MM.1S (cell line): Measurements from ENCODE around the gene GLT8D1.

ENCODE experiments used
- DNase-seq: peaks from one replicate; pipeline ENCODE4 v3.0.0-alpha.2; 2015
- H2AFZ ChIP-seq: fragments of 300-600 bp; sonication (generic); 2 replicates; pipeline ENCODE4 v1.6.0; 2016; ENCODE audit warnings: antibody characterized with exemption, low read length
- H3F3A ChIP-seq: fragments of 300-600 bp; sonication (generic); 2 replicates; pipeline ENCODE4 v1.6.1; 2016; ENCODE audit warnings: mild to moderate bottlenecking, antibody characterized with exemption, low read length, moderate library complexity, mixed read lengths; ENCODE audit not compliant: insufficient read depth
- H3K27ac ChIP-seq: fragments of 300-600 bp; sonication (generic); 2 replicates; pipeline ENCODE4 v1.5.1; 2016; ENCODE audit warnings: mild to moderate bottlenecking, low read length
- H3K27me3 ChIP-seq: fragments of 300-600 bp; sonication (generic); replicated peaks from 2 replicates; pipeline ENCODE4 v1.6.0; 2016; ENCODE audit warnings: low read length; ENCODE audit not compliant: insufficient read depth
- H3K36me3 ChIP-seq: fragments of 300-600 bp; sonication (generic); replicated peaks from 2 replicates; pipeline ENCODE4 v1.6.1; 2016; ENCODE audit warnings: mild to moderate bottlenecking, low read length, mixed read lengths; ENCODE audit not compliant: insufficient read depth
- H3K4me1 ChIP-seq: fragments of 300-600 bp; sonication (generic); 2 replicates; pipeline ENCODE4 v1.6.1; 2016; ENCODE audit warnings: low read length, mixed read lengths
- H3K4me2 ChIP-seq: fragments of 300-600 bp; sonication (generic); 2 replicates; pipeline ENCODE4 v1.6.0; 2016; ENCODE audit warnings: low read depth, low read length
- H3K4me3 ChIP-seq: fragments of 300-600 bp; sonication (generic); 2 replicates; pipeline ENCODE4 v1.5.1; 2016; ENCODE audit warnings: low read length, mixed read lengths
- H3K79me2 ChIP-seq: fragments of 300-600 bp; sonication (generic); 2 replicates; pipeline ENCODE4 v1.6.1; 2016; ENCODE audit warnings: mixed run types, low read length, mixed read lengths
- H3K9ac ChIP-seq: fragments of 300-600 bp; sonication (generic); 2 replicates; pipeline ENCODE4 v1.6.1; 2016; ENCODE audit warnings: low read length, mixed read lengths
- H3K9me2 ChIP-seq: fragments of 300-600 bp; sonication (generic); replicated peaks from 2 replicates; pipeline ENCODE4 v1.6.1; 2016; ENCODE audit warnings: mild to moderate bottlenecking, low read length, mixed read lengths; ENCODE audit not compliant: insufficient read depth
- H3K9me3 ChIP-seq: fragments of 300-600 bp; sonication (generic); replicated peaks from 2 replicates; pipeline ENCODE4 v1.6.1; 2016; ENCODE audit warnings: mild to moderate bottlenecking, low read length, mixed read lengths; ENCODE audit not compliant: insufficient read depth
- H4K20me1 ChIP-seq: fragments of 300-600 bp; sonication (generic); 2 replicates; pipeline ENCODE4 v1.6.1; 2016; ENCODE audit warnings: mild to moderate bottlenecking, low read length, moderate library complexity, mixed read lengths; ENCODE audit not compliant: insufficient read depth
- CTCF ChIP-seq: fragments of 300-600 bp; sonication (generic); IDR thresholded peaks from 2 replicates; pipeline ENCODE4 v1.5.1; 2016; ENCODE audit warnings: antibody characterized with exemption, low read length, mixed read lengths
- EZH2 ChIP-seq: fragments of 300-600 bp; sonication (generic); optimal IDR thresholded peaks from 2 replicates; pipeline ENCODE3; 2017; ENCODE audit warnings: low read depth, mild to moderate bottlenecking, antibody characterized with exemption, low read length, mixed read lengths
- EZH2phosphoT487 ChIP-seq: fragments of 300-600 bp; sonication (generic); IDR thresholded peaks from 2 replicates; pipeline ENCODE4 v1.6.1; 2018; ENCODE audit warnings: antibody characterized with exemption, low read length

The GLT8D1 gene

GRCh38 chr3:52722491-52722890 is 16.9 kb upstream of the GLT8D1 start:
- H3K4me1 ChIP-seq: peaks cover 33% of the 10 kb centered on the region
- no peaks in the 10 kb centered on the region for H3K9me3 ChIP-seq
- no peak overlapping the region for H3K4me2 ChIP-seq
- H3K79me2 ChIP-seq: 0 out of 2 replicates have a peak, but pooled peaks cover 6% of the 10 kb centered on the region
- no peak for DNase-seq
- H3K36me3 ChIP-seq: no peaks in the 10 kb centered on the region
- no peaks in the 10 kb centered on the region for H3K27me3 ChIP-seq
- no peak overlapping the region for H3K4me3 ChIP-seq
- H3F3A ChIP-seq: peaks cover 29% of the 10 kb centered on the region
- no peak overlapping the region for H3K9ac ChIP-seq
- no peaks in the 10 kb centered on the region for H4K20me1 ChIP-seq
- no peaks in the 10 kb centered on the region for H3K9me2 ChIP-seq
- TF ChIP-seq EZH2: no peak
- no peak for TF ChIP-seq CTCF
- TF ChIP-seq EZH2phosphoT487: no peak
- peak overlapping the region; percentile 76; the same call in 1 of the 2 replicates for H3K27ac ChIP-seq
- H2AFZ ChIP-seq: no peak overlapping the region

GRCh38 chr3:52721730-52722008 is 16.1 kb upstream of the GLT8D1 start:
- Histone ChIP-seq H3K27ac (peak overlapping the region; percentile 76; the same call in 1 of the 2 replicates), H3K36me3 (no peaks in the 10 kb centered on the region), H3K9ac (no peak overlapping the region), H4K20me1 (no peaks in the 10 kb centered on the region), H3K9me3 (no peaks in the 10 kb centered on the region), H2AFZ (no peak overlapping the region), H3K4me3 (no peak overlapping the region), H3K27me3 (no peaks in the 10 kb centered on the region), H3F3A (peaks cover 29% of the 10 kb centered on the region), H3K4me2 (peak overlapping the region; percentile 86; the same call in 1 of the 2 replicates), H3K9me2 (no peaks in the 10 kb centered on the region), H3K4me1 (peaks cover 33% of the 10 kb centered on the region), H3K79me2 (0 out of 2 replicates have a peak, but pooled peaks cover 6% of the 10 kb centered on the region)
- no peak for DNase-seq
- TF ChIP-seq EZH2: no peak
- TF ChIP-seq CTCF: no peak
- TF ChIP-seq EZH2phosphoT487: no peak

GRCh38 chr3:52721002-52721729 is 15.6 kb upstream of the GLT8D1 start:
- Histone ChIP-seq H3K27ac (peak overlapping the region; percentile 76; the same call in 1 of the 2 replicates), H3K36me3 (no peaks in the 10 kb centered on the region), H3F3A (peaks cover 29% of the 10 kb centered on the region), H3K4me3 (peak overlapping the region; percentile 16; the same call in 1 of the 2 replicates), H3K4me2 (peak overlapping the region; percentile 86), H2AFZ (no peak overlapping the region), H3K9me2 (no peaks in the 10 kb centered on the region), H4K20me1 (no peaks in the 10 kb centered on the region), H3K4me1 (peaks cover 33% of the 10 kb centered on the region), H3K27me3 (no peaks in the 10 kb centered on the region), H3K9me3 (no peaks in the 10 kb centered on the region), H3K79me2 (0 out of 2 replicates have a peak, but pooled peaks cover 6% of the 10 kb centered on the region), H3K9ac (no peak overlapping the region)
- no peak for TF ChIP-seq EZH2phosphoT487
- TF ChIP-seq EZH2: no peak
- TF ChIP-seq CTCF: no peak
- peak; percentile 87 for DNase-seq
